Activated naive CD4-positive, alpha-beta T cell treated with anti-CD3 and anti-CD28 coated beads, Interleukin-2, amount 50 U/mL, for 72 hours (primary cell): Measurements from ENCODE around the gene PINK1. TPM values are rescaled to one million over a fixed set of nuclear protein-coding genes. Genes with fewer than 3 reads are reported as not detected.
A peak's percentile ranks its signal among the peaks of the same experiment; 100 is the strongest.

ENCODE experiments used
- ATAC-seq, 2 donors: fragments of 150-1000 bp; cut with Tn5 transposase; 2 replicates each; pipeline ENCODE4 v1.10.0; 2021; ENCODE audit warnings: mild to moderate bottlenecking in 2 of 2, moderate library complexity in 2 of 2
- DNase-seq, 2 donors: peaks; one replicate each; pipeline ENCODE4 v3.0.0; 2021 to 2022; ENCODE audit warnings: low spot score in 2 of 2
- H3K27ac Mint-ChIP-seq, 2 donors: one replicate each; pipeline ENCODE4 v1.8.0; 2022; ENCODE audit warnings: mild to moderate bottlenecking in 2 of 2, mixed read lengths in 2 of 2
- H3K36me3 Mint-ChIP-seq, 2 donors: one replicate each; pipeline ENCODE4 v1.8.0; 2022; ENCODE audit warnings: mixed read lengths in 2 of 2
- H3K9me3 Mint-ChIP-seq, 2 donors: one replicate each; pipeline ENCODE4 v1.8.0; 2022; ENCODE audit warnings: mixed read lengths in 2 of 2
- total RNA-seq, 2 donors: library from RNA; stranded (reverse); gene quantifications; one replicate each; pipeline ENCODE4 v1.2.3, GENCODE V29; 2022

PINK1 gene
- total RNA-seq, 2 donors from 2014 or later: 2.5 to 10.6 TPM

DNA sequence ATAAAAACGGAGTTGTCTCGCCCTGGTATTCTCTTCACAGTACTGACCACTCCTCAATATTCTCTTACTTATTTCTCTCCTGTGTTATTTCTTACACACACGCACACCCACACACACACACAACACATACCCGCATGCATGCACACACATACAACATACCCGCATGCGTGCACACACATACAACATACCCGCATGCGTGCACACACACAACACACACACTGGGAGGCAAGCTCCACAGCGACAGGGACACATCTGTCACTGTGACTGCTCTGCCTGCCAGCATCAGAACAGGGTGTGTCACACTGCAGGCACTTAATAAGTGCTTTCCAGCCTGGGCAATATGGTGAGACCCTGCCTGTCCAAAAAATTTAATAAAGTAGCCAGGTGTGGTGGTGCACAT, 48.7 kb downstream of the PINK1 start:
- ATAC-seq (no peak), DNase-seq (no peak)
- Mint-ChIP-seq H3K27ac (no peak overlapping the region), H3K36me3 (peaks cover 2 to 17% of the 10 kb centered on the region in 2 donors), H3K9me3 (peaks cover 4 to 15% of the 10 kb centered on the region in 2 donors)

GRCh38 chr1:20682571-20683236, 49.4 kb downstream of the PINK1 start:
- peaks cover 0 to 10% of the 10 kb centered on the region in 2 donors for H3K36me3 Mint-ChIP-seq
- peaks cover 3 to 9% of the 10 kb centered on the region in 2 donors for H3K9me3 Mint-ChIP-seq
- DNase-seq (no peak), ATAC-seq (no peak)
- H3K27ac Mint-ChIP-seq: no peak overlapping the region

DNA sequence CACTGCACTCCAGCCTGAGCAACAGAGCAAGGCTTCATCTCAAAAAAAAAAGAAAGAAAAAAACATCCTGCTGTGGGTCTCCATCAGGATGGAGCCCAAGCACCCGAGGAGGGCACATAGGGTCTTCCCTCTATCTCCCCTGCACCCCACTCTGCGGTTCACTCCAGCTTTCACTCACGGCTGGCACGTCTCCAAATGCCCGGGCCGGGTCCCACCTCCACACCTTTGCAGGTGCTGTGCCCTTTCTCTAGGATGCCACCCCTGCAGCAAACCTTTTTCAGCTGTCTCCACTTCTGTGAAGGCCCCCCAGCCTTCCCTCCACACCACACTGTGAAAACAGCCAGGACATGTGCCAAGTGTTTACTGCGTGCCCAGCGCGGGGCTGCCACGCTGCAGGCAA, 50.4 kb downstream of the PINK1 start:
- no peak for DNase-seq

GRCh38 chr1:20684050-20684620, 50.9 kb downstream of the PINK1 start:
- Mint-ChIP-seq H3K9me3 (no peaks in the 10 kb centered on the region), H3K36me3 (no peaks in the 10 kb centered on the region), H3K27ac (peak overlapping the region in 1 of 2 donors; percentile 44)
- ATAC-seq (no peak), DNase-seq (no peak)

More for the DNA sequence above, 50.4 kb downstream of the PINK1 start:
- peaks cover 0 to 1% of the 10 kb centered on the region in 2 donors for H3K9me3 Mint-ChIP-seq
- no peak for ATAC-seq
- H3K36me3 Mint-ChIP-seq: peaks cover 0 to 2% of the 10 kb centered on the region in 2 donors
- H3K27ac Mint-ChIP-seq: no peak overlapping the region

GRCh38 chr1:20684651-20685050, 51.4 kb downstream of the PINK1 start:
- no peaks in the 10 kb centered on the region for H3K9me3 Mint-ChIP-seq
- H3K36me3 Mint-ChIP-seq: no peaks in the 10 kb centered on the region
- ATAC-seq (no peak), DNase-seq (no peak)
- peak overlapping the region in 1 of 2 donors; percentile 26 for H3K27ac Mint-ChIP-seq

DNA sequence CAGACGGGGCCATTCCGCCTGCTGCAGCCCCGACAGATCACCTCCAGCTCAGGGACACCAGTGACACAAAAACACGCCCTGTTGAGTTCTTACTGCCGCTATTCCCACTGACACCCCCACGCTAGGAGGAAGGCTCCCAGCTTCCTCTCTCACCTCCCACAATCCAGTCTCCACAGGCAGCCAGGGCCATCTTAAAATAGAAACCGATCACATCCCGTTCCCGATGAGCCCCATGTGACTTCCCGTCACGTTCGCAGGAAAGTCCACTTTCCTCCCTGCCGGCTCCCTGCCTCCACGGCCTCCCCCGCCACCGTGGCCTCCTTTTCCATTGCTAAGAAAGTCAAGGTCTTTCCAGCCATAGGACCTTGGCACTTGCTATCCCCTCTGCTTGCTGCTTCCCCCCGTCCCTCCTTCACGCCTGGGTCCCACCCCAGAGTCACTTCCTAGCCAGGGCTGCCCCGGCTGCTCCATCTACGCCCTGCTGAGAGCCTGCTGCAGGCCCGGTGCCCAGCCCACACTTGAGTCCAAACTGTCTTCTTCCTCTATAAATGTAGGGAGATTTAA, 51.9 kb downstream of the PINK1 start:
- Mint-ChIP-seq H3K9me3 (no peaks in the 10 kb centered on the region), H3K27ac (peak overlapping the region in 1 of 2 donors; percentile 26), H3K36me3 (no peaks in the 10 kb centered on the region)
- no peak for ATAC-seq
- DNase-seq: no peak

- no peaks in the 10 kb centered on the region for H3K36me3 Mint-ChIP-seq
- no peak for DNase-seq
- H3K9me3 Mint-ChIP-seq: no peaks in the 10 kb centered on the region
- no peak for ATAC-seq
- no peak overlapping the region for H3K27ac Mint-ChIP-seq
Observed at GRCh38 chr1:20685741-20686140, 52.5 kb downstream of the PINK1 start.

- ATAC-seq: no peak
- no peaks in the 10 kb centered on the region for H3K36me3 Mint-ChIP-seq
Observed at GRCh38 chr1:20686883-20687725, 53.8 kb downstream of the PINK1 start.

DNA sequence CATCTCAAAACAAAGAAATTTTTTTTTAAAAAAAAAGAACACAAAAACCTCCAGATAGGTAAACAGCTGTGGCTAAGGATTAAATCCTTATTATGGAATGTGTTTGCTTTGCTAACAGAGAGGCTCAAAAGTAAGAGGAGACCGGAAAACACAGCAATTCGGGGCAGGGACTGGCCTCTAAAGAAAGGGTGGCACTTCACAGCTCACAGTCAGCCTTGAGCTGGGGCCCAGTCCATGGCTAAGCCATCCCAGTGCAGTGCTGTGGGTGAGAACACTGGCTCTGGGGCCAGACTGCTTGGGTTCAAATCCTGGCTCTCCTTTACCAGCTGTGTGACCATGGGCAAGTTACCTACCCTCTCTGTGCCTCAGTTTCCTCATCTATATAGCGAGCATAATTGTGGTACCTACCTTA, 56.4 kb downstream of the PINK1 start:
- Mint-ChIP-seq H3K36me3 (no peaks in the 10 kb centered on the region), H3K9me3 (no peaks in the 10 kb centered on the region), H3K27ac (no peak overlapping the region)
- ATAC-seq (no peak), DNase-seq (no peak)

More at GRCh38 chr1:20686883-20687725, 53.8 kb downstream of the PINK1 start:
- DNase-seq: no peak
- Mint-ChIP-seq H3K9me3 (no peaks in the 10 kb centered on the region), H3K27ac (no peak overlapping the region)

DNA sequence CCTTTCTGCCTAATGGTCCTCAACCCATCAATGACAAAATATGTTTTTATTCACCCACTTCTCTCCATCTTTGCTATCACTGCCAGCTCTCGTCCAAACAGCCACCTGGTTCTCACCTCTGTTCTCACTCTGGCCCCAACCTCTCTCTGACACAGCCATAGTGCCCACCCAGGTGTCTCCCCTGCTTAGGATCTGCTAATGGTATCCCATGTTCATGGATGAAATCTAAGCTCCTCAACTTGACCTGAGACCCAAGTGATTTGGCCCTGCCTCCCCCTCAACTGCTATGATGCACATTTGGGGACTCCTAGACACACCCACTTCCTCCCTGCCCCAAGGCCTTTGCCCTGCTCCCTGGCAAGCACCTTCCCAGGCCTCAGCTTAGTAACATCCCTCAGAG, 58.6 kb downstream of the PINK1 start:
- Mint-ChIP-seq H3K27ac (no peak overlapping the region), H3K36me3 (no peaks in the 10 kb centered on the region), H3K9me3 (no peaks in the 10 kb centered on the region)
- no peak for DNase-seq
- no peak for ATAC-seq

DNA sequence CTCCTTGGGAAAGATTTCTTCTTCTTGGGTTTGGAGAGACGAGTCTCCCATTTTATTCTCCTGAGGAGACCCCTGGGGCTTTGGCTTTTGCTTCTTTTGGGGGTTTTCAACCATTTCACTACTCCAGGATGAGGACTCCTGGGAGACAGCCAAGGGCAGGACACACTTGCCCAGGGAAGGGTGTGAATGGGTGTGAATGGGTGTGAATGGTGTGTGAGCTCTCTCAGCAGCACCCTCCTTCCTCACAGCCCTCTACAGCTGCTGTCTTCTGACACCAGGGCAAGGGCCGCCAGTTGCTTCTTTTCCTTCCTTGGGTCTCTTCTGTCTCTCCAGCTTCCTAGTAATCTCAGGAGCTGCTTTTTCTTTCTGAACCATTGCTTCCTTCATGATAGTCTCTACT, 60.4 kb downstream of the PINK1 start:
- no peak overlapping the region for H3K27ac Mint-ChIP-seq
- DNase-seq (no peak), ATAC-seq (no peak)
- no peaks in the 10 kb centered on the region for H3K9me3 Mint-ChIP-seq
- H3K36me3 Mint-ChIP-seq: no peaks in the 10 kb centered on the region

DNA sequence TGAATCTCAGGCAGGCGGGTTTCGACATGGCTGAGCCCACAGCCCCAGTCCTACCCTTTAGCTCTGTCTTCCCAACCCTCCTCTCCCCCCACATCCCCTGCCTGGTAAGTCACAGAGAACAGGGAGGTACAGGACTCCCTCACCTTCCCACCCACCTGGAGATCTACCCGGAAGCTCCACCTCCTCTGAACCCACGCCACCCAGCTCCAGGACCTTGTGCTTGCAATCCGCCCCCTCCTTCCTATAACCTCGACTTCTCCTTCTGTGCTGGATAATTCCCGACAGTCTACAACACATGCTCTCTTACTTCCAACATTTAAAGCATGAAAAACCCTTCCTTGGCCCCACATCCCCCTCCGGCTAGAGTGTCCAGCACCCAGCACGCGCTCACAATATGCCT, 62.3 kb downstream of the PINK1 start:
- Mint-ChIP-seq H3K9me3 (no peaks in the 10 kb centered on the region), H3K27ac (peak overlapping the region; percentile 22 to 32), H3K36me3 (no peaks in the 10 kb centered on the region)
- ATAC-seq (no peak), DNase-seq (no peak)

DNA sequence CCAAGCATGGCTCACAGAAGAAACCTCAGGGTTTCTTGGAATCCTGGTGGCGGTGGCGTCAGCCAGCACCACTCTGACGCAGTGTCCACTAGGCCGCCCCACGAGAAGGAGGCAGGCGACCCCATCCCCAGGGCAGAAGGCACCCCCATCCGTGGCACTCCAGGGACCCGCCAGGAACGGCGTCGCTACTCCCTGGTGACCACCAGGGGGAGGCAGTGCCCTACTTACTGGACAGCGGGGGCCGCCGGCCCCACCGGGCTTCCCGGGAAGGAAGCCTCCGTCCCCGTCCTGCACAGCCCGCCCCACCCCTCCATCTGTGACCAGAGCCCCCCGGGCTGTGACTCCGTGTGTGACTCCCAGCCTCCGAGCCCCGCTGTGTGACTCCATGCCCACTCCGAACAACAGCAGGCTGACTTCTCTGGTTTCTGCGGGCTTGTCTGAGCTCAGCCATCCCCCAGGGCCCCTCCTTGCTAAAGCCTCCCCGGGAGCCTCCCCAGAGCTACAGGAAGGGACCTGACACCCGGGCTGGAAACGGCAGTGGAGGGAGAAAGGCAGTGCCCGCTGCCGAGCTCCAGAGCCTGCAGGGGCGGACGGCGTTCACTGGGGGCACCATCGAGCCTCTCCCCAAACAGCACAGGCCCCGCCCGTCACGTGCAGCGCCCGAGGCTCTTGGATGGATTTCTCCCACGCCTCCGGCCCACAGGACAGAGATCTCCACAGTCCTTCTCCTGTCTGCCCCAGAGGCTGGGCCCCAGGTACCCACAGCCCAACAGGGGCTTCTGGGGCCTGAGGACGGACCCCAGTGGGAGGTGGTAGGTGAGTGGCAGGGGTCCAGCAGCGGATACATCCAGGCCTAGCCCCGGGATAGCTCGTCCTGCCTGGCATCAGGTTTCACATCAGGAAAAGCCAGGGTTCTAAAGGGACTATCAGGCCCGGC, 63.4 kb downstream of the PINK1 start:
- no peaks in the 10 kb centered on the region for H3K36me3 Mint-ChIP-seq
- DNase-seq (peak; percentile 70 to 76), ATAC-seq (peak; percentile 91 to 93)
- no peaks in the 10 kb centered on the region for H3K9me3 Mint-ChIP-seq
- peak overlapping the region; percentile 50 to 84 for H3K27ac Mint-ChIP-seq

DNA sequence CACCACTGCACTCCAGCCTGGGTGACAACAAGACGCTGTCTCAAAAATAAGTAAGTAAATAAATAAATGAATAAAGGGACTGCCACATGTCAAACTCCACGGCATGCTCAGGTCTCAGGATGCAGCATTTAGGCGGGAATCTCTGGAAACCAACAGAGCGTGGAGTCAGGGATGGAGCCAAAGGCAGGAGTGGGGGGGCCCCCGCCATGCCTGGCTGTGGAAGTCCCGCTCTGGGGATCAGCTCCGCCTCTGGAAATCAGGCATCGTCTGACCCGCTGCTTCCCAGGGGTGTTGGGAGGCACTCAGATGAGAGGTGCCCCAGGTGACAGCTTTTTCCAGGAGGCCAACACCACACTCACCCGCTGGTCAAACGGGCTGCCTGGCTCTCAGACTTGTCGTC, 64.3 kb downstream of the PINK1 start:
- ATAC-seq (no peak), DNase-seq (no peak)
- no peaks in the 10 kb centered on the region for H3K36me3 Mint-ChIP-seq
- no peaks in the 10 kb centered on the region for H3K9me3 Mint-ChIP-seq
- no peak overlapping the region for H3K27ac Mint-ChIP-seq

DNA sequence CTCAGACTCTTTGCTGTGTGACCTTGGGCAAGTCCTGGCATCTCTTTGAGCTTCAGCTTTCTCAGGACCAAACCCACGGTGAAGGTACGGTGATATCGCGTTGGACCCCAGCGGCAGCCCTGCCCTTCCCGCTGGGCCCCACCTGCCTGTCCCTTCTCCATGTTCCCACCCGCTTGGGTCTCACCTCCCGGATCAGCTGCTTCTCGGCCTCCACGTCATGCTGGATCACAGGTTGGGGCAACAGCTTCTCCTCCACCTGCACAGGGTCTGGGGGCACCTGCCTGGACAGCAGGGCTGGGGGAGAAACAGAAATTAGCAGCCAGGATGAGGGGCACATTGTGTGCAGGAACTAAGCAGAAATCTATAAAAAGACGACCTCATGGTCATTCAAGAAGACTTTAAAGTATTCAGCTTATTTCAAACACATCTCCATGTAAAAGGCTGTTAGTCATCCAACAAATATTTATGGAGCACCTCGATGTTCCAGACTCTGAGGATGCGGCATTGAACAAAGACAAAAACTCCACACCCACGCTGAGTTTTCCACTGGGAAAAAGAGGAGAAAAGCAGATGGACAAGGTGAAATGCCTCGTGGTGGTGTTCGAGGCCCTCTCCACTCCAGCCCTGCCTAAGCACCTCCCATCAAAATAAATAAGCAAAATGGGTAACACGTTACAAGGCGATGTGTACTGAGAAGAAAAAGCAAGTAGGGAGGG, 65.1 kb downstream of the PINK1 start:
- DNase-seq (no peak), ATAC-seq (no peak)
- H3K36me3 Mint-ChIP-seq: no peaks in the 10 kb centered on the region
- no peaks in the 10 kb centered on the region for H3K9me3 Mint-ChIP-seq
- H3K27ac Mint-ChIP-seq: no peak overlapping the region

- no peaks in the 10 kb centered on the region for H3K36me3 Mint-ChIP-seq
- DNase-seq (no peak), ATAC-seq (no peak)
- no peak overlapping the region for H3K27ac Mint-ChIP-seq
- no peaks in the 10 kb centered on the region for H3K9me3 Mint-ChIP-seq
Observed at GRCh38 chr1:20699558-20699957, 66.3 kb downstream of the PINK1 start.
